ENCODE results near the gene ARF1.

ARF1 gene

DNA sequence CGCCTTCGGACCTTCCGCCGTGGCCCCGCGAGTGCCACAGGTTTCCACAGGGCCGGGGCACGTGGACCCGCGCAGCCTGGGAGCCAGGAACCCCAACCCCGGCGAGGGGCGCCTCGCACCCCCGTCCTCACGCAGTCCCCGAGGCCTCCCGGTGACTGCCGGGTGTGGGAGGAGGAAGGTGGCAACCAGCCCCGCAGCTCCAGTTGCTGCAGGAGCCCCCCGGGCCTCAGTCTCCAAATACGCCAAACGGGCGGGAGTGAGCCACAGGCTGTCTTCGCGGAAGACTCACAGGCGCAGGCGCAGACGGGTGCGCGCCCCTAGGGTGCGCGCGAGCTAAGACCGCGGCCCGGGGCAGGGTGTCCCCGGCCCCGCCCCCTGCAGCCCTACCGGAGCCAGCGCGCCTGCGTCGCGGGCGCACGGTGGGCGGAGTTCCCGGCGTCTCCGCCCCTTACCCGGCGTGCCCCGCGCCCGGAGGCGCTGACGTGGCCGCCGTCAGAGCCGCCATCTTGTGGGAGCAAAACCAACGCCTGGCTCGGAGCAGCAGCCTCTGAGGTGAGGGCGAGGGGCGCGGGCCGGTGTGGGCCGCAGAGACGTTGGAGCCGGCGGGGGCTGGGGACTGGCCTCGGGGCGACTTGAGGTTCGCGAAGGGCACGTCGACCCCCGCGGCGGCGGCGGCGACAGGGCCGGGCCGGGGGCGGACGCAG is at the start of gene ARF1:
Gene ARF1 (plus strand): TSS at position 495 of the 704 bp plus-strand sequence. CDS start 14,407 bp downstream, outside the sequence.
- Mint-ChIP-seq H3K4me3 (peak within 1 kb of the TSS; percentile 95), H3K9me3 (no peaks in the 10 kb centered on the region), H3K27me3 (ENCODE audit: low read depth) (no peaks in the 10 kb centered on the region), H3K4me1 (ENCODE audit: low read depth) (peaks cover 38% of the 10 kb centered on the region), H3K27ac (peak within 1 kb of the TSS; percentile 95), H3K36me3 (ENCODE audit: low read depth) (peaks cover 26% of the 10 kb centered on the region)
- peak; percentile 91 for DNase-seq (ENCODE audit: low spot score)

DNA sequence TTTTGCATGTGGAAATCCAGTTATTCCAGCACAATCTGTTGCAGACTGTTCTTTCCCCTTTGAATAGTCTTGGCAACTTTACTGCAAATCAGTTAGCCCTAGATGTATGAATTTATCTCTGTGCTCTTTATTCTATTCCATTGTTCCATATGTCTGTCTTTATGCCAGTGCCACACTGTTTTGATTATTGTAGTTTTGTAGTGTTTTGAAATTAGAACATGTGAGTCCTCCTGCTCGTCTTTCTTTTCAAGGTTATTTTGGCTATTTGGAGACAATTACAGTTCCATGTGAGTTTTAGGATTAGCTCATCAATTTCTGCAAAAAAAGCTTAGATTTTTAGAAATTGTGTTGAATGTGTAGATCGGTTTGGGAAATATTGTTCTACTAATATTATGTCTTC is 49.1 kb upstream of the ARF1 start:
- Mint-ChIP-seq H3K27ac (no peak overlapping the region), H3K9me3 (no peaks in the 10 kb centered on the region), H3K27me3 (ENCODE audit: low read depth) (peaks cover 5% of the 10 kb centered on the region), H3K4me3 (no peak overlapping the region), H3K4me1 (ENCODE audit: low read depth) (no peaks in the 10 kb centered on the region), H3K36me3 (ENCODE audit: low read depth) (no peaks in the 10 kb centered on the region)
- DNase-seq (ENCODE audit: low spot score): no peak

DNA sequence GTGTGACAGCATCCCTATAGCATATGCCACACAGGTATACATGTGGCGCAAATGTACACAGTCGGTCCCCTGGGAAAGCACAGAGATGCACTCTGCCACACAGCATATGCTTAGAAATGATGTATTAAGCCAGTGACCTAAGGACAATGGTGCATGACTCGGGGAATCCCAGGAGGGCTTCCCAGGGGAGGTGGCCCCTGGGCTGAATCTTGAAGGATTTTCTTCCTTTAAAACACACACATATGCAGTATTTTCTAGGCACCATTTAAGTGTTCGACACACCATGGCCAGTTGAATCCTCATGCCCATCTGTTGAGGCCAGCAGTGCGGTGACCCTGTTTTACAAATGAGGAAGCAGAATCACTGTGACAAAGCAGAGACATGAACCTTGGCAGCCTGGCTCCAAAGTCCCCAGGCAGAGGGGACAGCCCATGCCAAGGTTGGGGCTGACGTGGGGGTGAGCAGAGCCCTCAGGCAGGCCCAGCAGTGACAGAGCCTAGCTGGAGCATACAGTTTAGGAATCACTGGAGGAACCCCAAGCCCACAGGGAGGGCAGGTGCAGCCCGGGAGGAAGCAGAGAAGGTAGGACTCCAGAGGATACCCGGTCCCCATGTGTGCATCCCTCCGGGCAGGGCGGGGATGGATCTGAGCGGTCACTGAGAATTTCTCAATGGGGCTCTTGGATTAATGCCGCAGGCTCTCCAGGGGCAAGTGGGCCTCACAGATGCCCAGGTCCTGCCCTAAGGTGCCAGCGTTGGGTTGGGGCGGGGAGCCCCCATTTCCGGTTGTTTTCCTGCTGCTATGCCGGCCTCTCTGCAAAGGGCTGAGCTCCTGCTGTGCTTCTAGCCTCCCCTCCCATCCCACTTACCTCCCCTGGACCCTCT is 47.3 kb upstream of the ARF1 start:
- DNase-seq (ENCODE audit: low spot score): no peak
- H3K36me3 Mint-ChIP-seq (ENCODE audit: low read depth): no peaks in the 10 kb centered on the region
- H3K4me1 Mint-ChIP-seq (ENCODE audit: low read depth): no peaks in the 10 kb centered on the region
- no peak overlapping the region for H3K27ac Mint-ChIP-seq
- H3K27me3 Mint-ChIP-seq (ENCODE audit: low read depth): peaks cover 16% of the 10 kb centered on the region
- H3K4me3 Mint-ChIP-seq: no peak overlapping the region
- no peaks in the 10 kb centered on the region for H3K9me3 Mint-ChIP-seq

DNA sequence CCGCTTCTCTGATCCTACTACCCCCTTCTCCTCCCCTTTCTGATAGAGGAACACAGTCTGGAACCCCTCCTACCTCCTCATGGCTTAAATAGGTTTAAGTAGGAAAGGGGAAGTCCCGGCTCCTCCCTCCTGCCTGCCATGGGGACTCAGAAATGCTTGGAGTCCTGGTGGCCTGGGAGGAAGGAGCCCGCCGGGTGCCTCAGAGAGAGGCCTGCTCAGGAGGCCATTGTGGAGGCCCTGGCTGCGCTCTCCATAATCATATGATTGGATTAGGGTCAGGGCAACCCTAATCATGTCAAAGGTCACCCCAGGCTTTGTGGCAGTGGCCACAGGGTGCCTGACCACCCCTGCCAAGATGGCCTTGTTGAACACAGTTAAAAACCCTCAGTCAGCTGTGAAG is 46.7 kb upstream of the ARF1 start:
- Mint-ChIP-seq H3K9me3 (no peaks in the 10 kb centered on the region), H3K4me3 (no peak overlapping the region), H3K36me3 (ENCODE audit: low read depth) (no peaks in the 10 kb centered on the region), H3K4me1 (ENCODE audit: low read depth) (no peaks in the 10 kb centered on the region), H3K27me3 (ENCODE audit: low read depth) (peaks cover 18% of the 10 kb centered on the region), H3K27ac (no peak overlapping the region)
- DNase-seq (ENCODE audit: low spot score): no peak

DNA sequence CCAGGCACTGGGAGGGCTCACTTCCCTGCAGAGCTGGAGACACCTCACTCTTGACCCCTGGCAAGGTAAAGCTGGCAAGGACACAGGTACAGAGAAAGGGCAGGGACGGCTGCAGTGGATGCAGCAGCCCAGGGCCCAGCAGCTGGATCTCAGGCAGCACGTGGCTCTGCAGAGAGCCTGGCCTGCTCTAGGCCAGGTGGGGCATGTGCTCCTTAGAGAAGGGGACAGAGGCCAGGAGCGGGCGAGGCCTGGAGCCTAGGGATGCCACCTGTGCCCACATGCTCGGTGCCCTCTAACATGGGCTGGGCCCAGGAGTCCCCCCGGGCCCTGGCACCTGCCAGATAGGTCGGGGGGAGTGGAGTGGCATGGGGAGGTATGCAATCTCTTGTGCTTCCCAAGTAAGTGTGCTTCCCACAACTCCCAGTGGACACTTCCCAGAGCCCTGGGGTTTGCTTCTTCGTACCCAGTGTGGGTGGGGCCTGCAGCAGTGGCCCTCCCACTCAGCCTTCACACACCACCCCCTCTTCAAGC is 45.7 kb upstream of the ARF1 start:
- Mint-ChIP-seq H3K4me1 (ENCODE audit: low read depth) (no peaks in the 10 kb centered on the region), H3K27me3 (ENCODE audit: low read depth) (peaks cover 18% of the 10 kb centered on the region), H3K27ac (no peak overlapping the region), H3K9me3 (no peaks in the 10 kb centered on the region), H3K4me3 (no peak overlapping the region), H3K36me3 (ENCODE audit: low read depth) (no peaks in the 10 kb centered on the region)
- no peak for DNase-seq (ENCODE audit: low spot score)

DNA sequence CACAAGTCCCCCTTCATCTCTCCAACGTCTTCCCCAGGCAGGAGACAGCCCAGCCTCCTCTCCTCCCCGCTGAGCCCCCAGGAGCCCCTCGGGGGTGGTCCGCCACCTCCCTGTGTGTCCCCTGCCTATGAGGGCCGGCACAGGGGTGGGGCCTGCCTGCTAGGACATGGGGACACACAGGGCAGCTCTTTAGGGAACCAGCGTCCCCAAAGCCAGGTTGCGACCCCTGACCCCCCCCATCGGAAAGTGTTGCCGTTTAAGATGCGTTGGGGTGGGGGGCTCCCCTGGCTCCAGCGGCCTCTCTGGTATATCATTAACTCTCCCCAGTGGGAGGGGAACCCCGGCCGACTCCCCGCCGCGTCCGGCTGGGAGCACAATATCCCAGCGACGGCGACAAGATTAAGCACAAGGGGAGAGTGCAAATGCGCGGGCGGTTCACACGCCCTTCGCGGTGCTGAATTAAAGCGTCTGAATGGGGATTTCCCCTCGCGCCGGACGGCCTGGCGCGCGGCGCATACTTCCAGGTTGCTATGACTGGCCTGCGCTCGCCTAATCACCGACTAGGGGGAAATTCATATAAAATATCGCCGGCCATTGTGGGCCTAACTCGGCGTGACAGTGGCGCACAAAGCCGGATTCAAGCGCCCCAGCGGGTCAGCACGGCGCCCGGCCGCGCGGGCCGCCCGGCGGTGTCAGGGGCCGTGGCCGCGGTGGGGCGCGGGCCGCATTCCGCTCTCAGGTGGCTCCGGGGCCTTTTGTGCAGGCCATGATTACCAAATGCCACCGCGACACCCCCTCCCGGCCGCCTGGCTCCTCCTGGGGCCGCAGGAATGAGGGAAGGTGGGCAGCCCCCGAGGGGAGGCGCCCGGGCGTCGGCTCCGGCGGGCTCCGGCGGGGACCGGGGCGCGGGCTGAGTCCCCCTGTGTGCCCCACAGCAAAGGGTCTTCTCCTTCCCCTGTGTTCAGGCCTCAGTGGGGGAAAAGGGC is 44.8 kb upstream of the ARF1 start:
- H3K4me1 Mint-ChIP-seq (ENCODE audit: low read depth): no peaks in the 10 kb centered on the region
- H3K4me3 Mint-ChIP-seq: no peak overlapping the region
- DNase-seq (ENCODE audit: low spot score): peak; percentile 38
- H3K36me3 Mint-ChIP-seq (ENCODE audit: low read depth): no peaks in the 10 kb centered on the region
- H3K27me3 Mint-ChIP-seq (ENCODE audit: low read depth): peaks cover 18% of the 10 kb centered on the region
- no peak overlapping the region for H3K27ac Mint-ChIP-seq
- no peaks in the 10 kb centered on the region for H3K9me3 Mint-ChIP-seq

DNA sequence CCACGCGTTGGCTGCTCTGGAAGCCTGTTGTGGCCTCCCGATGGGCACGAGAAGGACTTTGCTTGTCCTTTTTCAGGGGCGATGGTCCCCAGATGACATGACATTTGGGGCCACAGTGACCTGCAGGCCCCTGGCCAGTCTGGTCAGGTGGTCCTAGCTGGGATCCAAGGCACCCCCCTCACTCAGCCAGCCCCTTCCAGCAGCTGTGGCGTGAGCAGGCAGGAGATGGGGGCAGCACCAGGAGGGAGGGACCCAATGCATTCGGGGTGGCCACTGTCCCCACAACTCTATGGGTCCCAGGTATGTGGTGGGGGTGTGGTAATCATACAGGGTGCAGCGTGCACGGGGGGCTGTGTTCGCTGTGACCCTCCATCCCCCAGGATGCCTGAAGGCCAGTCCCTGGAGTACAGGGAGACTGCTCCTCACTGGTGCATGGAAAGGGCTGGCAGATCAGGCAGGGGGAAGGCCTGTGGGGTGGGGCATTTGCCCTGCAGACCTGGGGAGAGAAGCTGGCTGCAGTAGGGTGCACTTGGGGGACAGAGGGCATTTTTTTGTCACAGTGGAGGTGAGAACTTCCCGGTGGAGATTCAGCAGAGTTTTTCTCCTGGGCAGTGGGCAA is 44.0 kb upstream of the ARF1 start:
- H3K4me1 Mint-ChIP-seq (ENCODE audit: low read depth): no peaks in the 10 kb centered on the region
- peaks cover 16% of the 10 kb centered on the region for H3K27me3 Mint-ChIP-seq (ENCODE audit: low read depth)
- no peaks in the 10 kb centered on the region for H3K36me3 Mint-ChIP-seq (ENCODE audit: low read depth)
- no peaks in the 10 kb centered on the region for H3K9me3 Mint-ChIP-seq
- no peak overlapping the region for H3K4me3 Mint-ChIP-seq
- no peak overlapping the region for H3K27ac Mint-ChIP-seq
- DNase-seq (ENCODE audit: low spot score): no peak

DNA sequence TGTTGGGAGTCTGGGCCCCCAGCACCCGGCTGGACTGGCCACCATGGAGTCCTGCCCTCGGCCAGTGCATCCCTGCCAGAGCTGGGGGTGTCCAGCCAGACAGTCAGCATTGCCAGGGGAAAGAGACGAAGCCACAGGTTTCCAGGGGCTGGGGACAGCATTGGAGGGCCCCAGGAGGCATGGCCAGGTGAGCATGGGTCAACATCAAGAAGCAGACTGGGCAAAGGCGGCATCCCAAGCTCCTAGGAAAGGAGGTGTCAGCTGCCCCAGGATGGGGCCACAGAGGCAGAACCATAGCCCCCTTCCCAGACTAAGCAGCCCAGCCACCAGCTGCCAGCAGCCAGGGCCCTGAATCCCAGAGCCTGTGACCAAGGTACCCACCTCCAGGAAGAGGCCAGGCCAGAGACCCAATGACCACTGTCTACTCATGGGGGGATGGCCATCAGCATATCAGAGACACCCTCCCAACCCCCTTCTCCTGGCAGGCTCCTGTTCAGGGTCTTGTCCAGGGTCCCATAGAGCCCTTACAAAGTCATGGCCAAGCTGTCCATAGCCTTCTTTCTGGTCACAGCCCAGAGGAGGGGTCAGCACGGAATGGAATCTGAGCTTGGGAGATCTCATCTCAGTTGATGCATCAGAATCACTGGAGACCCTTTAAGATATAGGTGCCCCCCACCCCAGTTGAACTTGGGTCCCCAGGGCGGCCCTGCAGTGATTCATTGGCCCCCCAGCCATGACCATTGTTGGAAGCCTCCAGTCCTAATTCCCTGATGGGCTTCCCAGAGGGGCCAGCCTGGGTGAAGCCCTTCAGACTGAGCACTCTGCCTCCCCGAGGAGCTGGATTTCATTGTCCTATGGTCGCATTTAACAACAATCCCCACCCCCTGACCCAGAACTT is 43.3 kb upstream of the ARF1 start:
- no peak overlapping the region for H3K4me3 Mint-ChIP-seq
- DNase-seq (ENCODE audit: low spot score): no peak
- H3K27me3 Mint-ChIP-seq (ENCODE audit: low read depth): peaks cover 16% of the 10 kb centered on the region
- no peaks in the 10 kb centered on the region for H3K4me1 Mint-ChIP-seq (ENCODE audit: low read depth)
- no peaks in the 10 kb centered on the region for H3K9me3 Mint-ChIP-seq
- no peaks in the 10 kb centered on the region for H3K36me3 Mint-ChIP-seq (ENCODE audit: low read depth)
- H3K27ac Mint-ChIP-seq: no peak overlapping the region

DNA sequence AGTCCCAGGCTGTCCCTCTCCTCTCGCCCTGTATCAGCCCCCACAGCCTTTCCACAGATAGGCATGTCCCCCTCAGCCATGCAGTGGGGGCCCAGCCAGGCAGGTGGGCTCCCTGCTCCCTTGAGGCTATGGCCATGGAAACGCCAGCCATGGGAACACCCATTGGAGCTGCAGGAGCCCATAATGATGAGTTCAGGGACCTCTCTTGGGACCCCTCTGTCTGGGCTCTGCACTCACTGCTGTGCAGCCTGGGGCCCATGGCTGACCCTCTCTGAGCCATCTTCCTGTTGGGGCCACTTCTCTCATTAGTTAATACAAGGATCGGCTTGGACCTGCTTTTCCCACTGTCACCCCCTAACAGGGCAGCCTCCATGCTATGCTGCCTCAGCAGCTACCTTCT is 42.5 kb upstream of the ARF1 start:
- no peak overlapping the region for H3K27ac Mint-ChIP-seq
- no peaks in the 10 kb centered on the region for H3K9me3 Mint-ChIP-seq
- no peak overlapping the region for H3K4me3 Mint-ChIP-seq
- H3K4me1 Mint-ChIP-seq (ENCODE audit: low read depth): no peaks in the 10 kb centered on the region
- H3K27me3 Mint-ChIP-seq (ENCODE audit: low read depth): peaks cover 16% of the 10 kb centered on the region
- DNase-seq (ENCODE audit: low spot score): no peak
- H3K36me3 Mint-ChIP-seq (ENCODE audit: low read depth): no peaks in the 10 kb centered on the region

DNA sequence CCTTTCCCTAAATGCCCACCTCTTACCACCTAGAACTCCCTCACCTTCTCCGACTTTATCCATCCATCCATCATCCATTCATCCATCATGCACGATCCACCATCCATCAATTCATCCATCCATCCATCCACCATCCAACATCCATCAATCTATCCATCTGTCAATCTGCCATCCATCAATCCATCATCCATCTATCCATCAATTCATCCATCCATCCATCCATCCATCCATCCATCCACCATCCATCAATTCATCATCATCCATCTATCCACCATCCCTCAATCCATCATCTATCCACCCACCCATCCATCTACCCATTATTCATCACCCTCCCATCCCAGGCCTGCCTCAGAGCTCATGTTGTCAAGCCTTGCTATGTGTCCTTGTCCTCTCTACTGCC is 41.2 kb upstream of the ARF1 start:
- Mint-ChIP-seq H3K4me1 (ENCODE audit: low read depth) (no peaks in the 10 kb centered on the region), H3K36me3 (ENCODE audit: low read depth) (no peaks in the 10 kb centered on the region), H3K27me3 (ENCODE audit: low read depth) (peaks cover 16% of the 10 kb centered on the region), H3K27ac (no peak overlapping the region), H3K9me3 (peaks cover 3% of the 10 kb centered on the region), H3K4me3 (no peak overlapping the region)
- no peak for DNase-seq (ENCODE audit: low spot score)

DNA sequence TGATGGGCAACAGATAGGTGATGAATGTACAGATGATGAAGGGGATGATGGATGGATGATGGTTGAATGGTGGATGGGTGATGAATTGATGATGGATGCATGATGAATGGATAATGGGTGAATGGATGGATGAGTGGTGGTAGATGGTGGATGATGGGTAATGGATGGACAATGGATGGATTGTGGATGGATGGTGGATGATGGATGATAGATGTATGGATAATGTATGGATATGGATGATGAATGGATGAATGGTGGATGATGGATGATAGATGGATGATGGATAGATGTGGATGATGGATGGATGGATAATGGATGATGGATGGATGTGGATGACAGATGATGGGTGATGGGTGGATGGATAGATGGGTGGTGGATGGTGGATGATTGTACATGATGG is 40.0 kb upstream of the ARF1 start:
- Mint-ChIP-seq H3K4me1 (ENCODE audit: low read depth) (no peaks in the 10 kb centered on the region), H3K27me3 (ENCODE audit: low read depth) (peaks cover 16% of the 10 kb centered on the region), H3K9me3 (peaks cover 4% of the 10 kb centered on the region), H3K27ac (no peak overlapping the region), H3K36me3 (ENCODE audit: low read depth) (no peaks in the 10 kb centered on the region), H3K4me3 (no peak overlapping the region)
- DNase-seq (ENCODE audit: low spot score): no peak

DNA sequence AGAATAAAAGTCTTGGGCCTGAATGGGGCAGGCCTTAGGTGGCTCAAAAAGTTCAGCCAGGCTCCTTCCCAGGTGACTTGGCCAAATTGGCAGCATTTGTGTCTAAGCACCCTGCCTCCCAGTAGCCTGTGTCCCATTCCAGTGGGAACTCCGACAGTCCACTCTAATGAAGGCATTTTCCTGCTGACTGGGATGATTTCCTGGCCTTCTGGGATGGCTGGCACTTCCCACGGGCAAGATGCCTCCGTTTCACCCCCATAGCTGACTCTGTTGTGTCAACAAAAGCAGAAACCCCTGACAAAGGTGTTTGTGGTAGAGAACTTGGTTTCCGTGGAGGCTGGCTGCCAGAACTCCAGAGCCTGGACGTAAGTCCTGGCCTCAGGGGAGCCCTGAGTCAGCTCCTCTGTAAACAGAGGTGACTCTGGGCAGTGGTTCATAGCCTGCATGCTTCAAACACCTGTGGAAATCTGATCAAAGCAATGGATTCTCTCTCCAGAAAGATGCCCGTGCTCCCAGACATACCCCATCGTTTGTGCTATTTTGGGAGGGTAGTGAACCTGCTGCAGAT is 39.1 kb upstream of the ARF1 start:
- H3K4me1 Mint-ChIP-seq (ENCODE audit: low read depth): no peaks in the 10 kb centered on the region
- H3K27ac Mint-ChIP-seq: no peak overlapping the region
- peaks cover 4% of the 10 kb centered on the region for H3K9me3 Mint-ChIP-seq
- no peak overlapping the region for H3K4me3 Mint-ChIP-seq
- peaks cover 13% of the 10 kb centered on the region for H3K27me3 Mint-ChIP-seq (ENCODE audit: low read depth)
- DNase-seq (ENCODE audit: low spot score): no peak
- H3K36me3 Mint-ChIP-seq (ENCODE audit: low read depth): no peaks in the 10 kb centered on the region

All from T-helper 2 cell treated with Interferon-gamma antibody and Interleukin-4, amounts not matched to agents 5 μg/mL and 100 μg/mL, for 36 hours (primary cell).